HepG2 (cell line): Measurements from ENCODE around the gene PRKCG. TPM values are rescaled to one million over a fixed set of nuclear protein-coding genes. Genes with fewer than 3 reads are reported as not detected.

Source experiments
- ATAC-seq: fragments of 200-7000 bp; cut with Tn5 transposase; 3 replicates; pipeline ENCODE4 v1.9.1; 2020; ENCODE audit warnings: mild to moderate bottlenecking, moderate library complexity
- BruUV-seq: library from RNA; stranded (reverse); fragments of 400-500 nt; replicated peaks from 2 replicates; lab custom pipeline; 2021; lab: Mats Ljungman, UMichigan
- CTCF ChIA-PET: fragments of 300-600 bp; formaldehyde crosslinking; extraction: SDS; loops from one replicate; lab custom pipeline; 2021; ENCODE audit warnings: low total read pairs, inconsistent platforms, low intra/inter-chr PET ratio; lab: Yijun Ruan, JAX
- POLR2A ChIA-PET: fragments of 350-600 bp; sonication (Branson Sonifier 250); formaldehyde crosslinking; loops from one replicate; lab custom pipeline; 2020; ENCODE audit warnings: antibody characterized with exemption, inconsistent platforms; lab: Yijun Ruan, JAX
- DNase-seq: peaks from one replicate; pipeline ENCODE4 v3.0.0-alpha.2; 2015; ENCODE audit warnings: low spot score
- FAIRE-seq: peaks from 3 replicates; lab custom pipeline; 2011; peaks lifted over from hg19 to GRCh38; lab: Jason Lieb, UNC
- H2AFZ ChIP-seq: one replicate; pipeline ENCODE4 v1.6.1; 2011; ENCODE audit warnings: low read length, inconsistent platforms
- H3K27ac ChIP-seq: fragments of 300-600 bp; 3 replicates; pipeline ENCODE4 v1.8.0; 2011; ENCODE audit warnings: mixed run types, mild to moderate bottlenecking, mixed read lengths, low read length, inconsistent platforms; ENCODE audit not compliant: insufficient read depth; ENCODE audit errors: extremely low read length
- H3K27me3 ChIP-seq, 2 experiments: fragments of 200-600 bp in 1 of 2; 2 replicates in 1 of 2; 3 replicates in 1 of 2; pipeline versions ENCODE4 v1.6.0 to v1.8.0; 2011; ENCODE audit warnings: low read length in 2 of 2, mild to moderate bottlenecking in 2 of 2, moderate library complexity in 2 of 2, inconsistent platforms in 1 of 2; ENCODE audit not compliant: insufficient read depth in 2 of 2, control insufficient read depth in 1 of 2
- H3K36me3 ChIP-seq, 2 experiments: fragments of 200-600 bp in 1 of 2; replicated peaks in 1 of 2; 2 replicates in 1 of 2; 3 replicates in 1 of 2; pipeline versions ENCODE4 v1.5.1 to v1.8.0; 2011; ENCODE audit warnings: low read length in 2 of 2, inconsistent platforms in 1 of 2; ENCODE audit not compliant: insufficient read depth in 2 of 2, control insufficient read depth in 1 of 2
- H3K4me1 ChIP-seq: 2 replicates; pipeline ENCODE4 v1.5.1; 2012; ENCODE audit warnings: low read length, inconsistent platforms; ENCODE audit not compliant: insufficient read depth
- H3K4me2 ChIP-seq: 2 replicates; pipeline ENCODE4 v1.6.0; 2011; ENCODE audit warnings: low read depth, low read length, inconsistent platforms
- H3K4me3 ChIP-seq, 3 experiments: fragments of 200-600 bp in 1 of 3; sonication (generic), shearing (Covaris generic) in 1 of 3; replicated peaks in 1 of 3; 2 replicates each; pipeline ENCODE4 v1.5.1; 2011 to 2016; ENCODE audit warnings: low read length in 3 of 3, inconsistent platforms in 2 of 3, low read depth in 2 of 3, mild to moderate bottlenecking in 2 of 3, control low read depth in 1 of 3, mixed read lengths in 1 of 3; ENCODE audit not compliant: insufficient read depth in 1 of 3
- H3K79me2 ChIP-seq: one replicate; pipeline ENCODE4 v1.6.1; 2011; ENCODE audit warnings: low read length, inconsistent platforms; ENCODE audit not compliant: insufficient read depth
- H3K9ac ChIP-seq: 2 replicates; pipeline ENCODE4 v1.6.0; 2011; ENCODE audit warnings: mild to moderate bottlenecking, low read depth, low read length, inconsistent platforms; ENCODE audit not compliant: insufficient read depth
- H3K9me3 ChIP-seq: 2 replicates; pipeline ENCODE4 v1.5.1; 2012; ENCODE audit warnings: mild to moderate bottlenecking, low read length
- H4K20me1 ChIP-seq: 2 replicates; pipeline ENCODE4 v1.6.0; 2011; ENCODE audit warnings: inconsistent platforms, mild to moderate bottlenecking, low read length, moderate library complexity; ENCODE audit not compliant: insufficient read depth
- AHR ChIP-seq: IDR thresholded peaks from 2 replicates; pipeline ENCODE4 v1.6.1; 2018; ENCODE audit warnings: missing genetic modification reagents, missing compliant biosample characterization
- ELF1 ChIP-seq: sonication (generic); formaldehyde crosslinking; IDR thresholded peaks from 2 replicates; pipeline ENCODE4 v1.4.0; 2020; ENCODE audit warnings: missing genetic modification reagents
- KDM5A ChIP-seq: fragments of 200-600 bp; sonication (generic); IDR thresholded peaks from 2 replicates; pipeline ENCODE4 v1.7.0; 2018; ENCODE audit warnings: antibody characterized with exemption, mild to moderate bottlenecking, low read length, borderline replicate concordance
- PRMT3 ChIP-seq: sonication (generic); formaldehyde crosslinking; IDR thresholded peaks from 2 replicates; pipeline ENCODE4 v1.8.1; 2022; ENCODE audit warnings: low read depth, mild to moderate bottlenecking, moderate library complexity, missing genetic modification reagents, borderline replicate concordance
- SUZ12 ChIP-seq: fragments of 150-350 bp; IDR thresholded peaks from 2 replicates; pipeline ENCODE4 v1.6.1; 2014; ENCODE audit warnings: low read depth, low read length
- TP53 ChIP-seq: sonication (generic); formaldehyde crosslinking; conservative IDR thresholded peaks from 2 replicates; pipeline ENCODE4 v1.4.0; 2020; ENCODE audit warnings: missing genetic modification reagents
- ZNF253 ChIP-seq: sonication (generic); formaldehyde crosslinking; IDR thresholded peaks from 2 replicates; pipeline ENCODE4 v1.8.0; 2022; ENCODE audit warnings: mild to moderate bottlenecking, missing genetic modification reagents, borderline replicate concordance
- ZNF260 ChIP-seq: sonication (generic); formaldehyde crosslinking; IDR thresholded peaks from 2 replicates; pipeline ENCODE4 v1.4.0; 2020; ENCODE audit warnings: missing genetic modification reagents, low read depth, mild to moderate bottlenecking, borderline replicate concordance
- ZNF432 ChIP-seq: sonication (generic); formaldehyde crosslinking; IDR thresholded peaks from 2 replicates; pipeline ENCODE4 v1.5.0; 2020; ENCODE audit warnings: missing genetic modification reagents, mild to moderate bottlenecking, borderline replicate concordance
- ZNF703 ChIP-seq: sonication (generic); formaldehyde crosslinking; IDR thresholded peaks from 2 replicates; pipeline ENCODE4 v1.5.1; 2020; ENCODE audit warnings: missing genetic modification reagents, mild to moderate bottlenecking, moderate library complexity, borderline replicate concordance
- WGBS: methylation state at CpG from one replicate; pipeline ENCODE4 v1.1.6; 2017; ENCODE audit warnings: low lambda C conversion rate; 5-methylcytosine and 5-hydroxymethylcytosine counted together
- in situ Hi-C: cut with HindIII; loops from 2 replicates; pipeline ENCODE4 v1.10.0; 2017; ENCODE audit warnings: low pct_unique_long_range_greater_than_20kb; ENCODE audit not compliant: extremely low pct_ligation_motif_present
- intact Hi-C: fragments of 100-400 bp; cut with micrococcal nuclease; formaldehyde crosslinking; loops from one replicate; pipeline ENCODE4 v1.10.0; 2022; ENCODE audit not compliant: unreplicated experiment
- polyA plus RNA-seq, 8 experiments: library from polyadenylated mRNA; depleted of rRNA in 3 of 8; stranded (reverse) in 7 of 8; unstranded in 1 of 8; fragments of >200 nt; fragmentation: Illumina TruSeq in 4 of 8; extraction: Trizol in 4 of 8; gene quantifications; 2 replicates each; pipeline versions ENCODE4 v1.2.1 to v1.2.3, GENCODE V29; 2011 to 2016; ENCODE audit warnings: low read depth in 4 of 8, missing spikeins in 1 of 8, mixed read lengths in 1 of 8; ENCODE audit not compliant: insufficient read depth in 1 of 8
- total RNA-seq, 5 experiments: library from RNA; depleted of rRNA; stranded (reverse); fragments of >200 nt; fragmentation: Illumina TruSeq; extraction: Trizol; gene quantifications; 2 replicates each; pipeline ENCODE4 v1.2.3, GENCODE V29; 2016; ENCODE audit warnings: low read depth in 1 of 5
- TF ChIP-seq, protein P1 (sequence below): sonication (generic); formaldehyde crosslinking; IDR thresholded peaks from 2 replicates; pipeline ENCODE4 v1.5.0; 2020; ENCODE audit warnings: mild to moderate bottlenecking, missing genetic modification reagents, borderline replicate concordance

The PRKCG gene
- total and polyA plus RNA-seq, 2 of the 13 experiments (the other 11 are each of a cell fraction or from before 2014, with no cell fraction given) = 0.02 to 0.03 TPM

- Histone ChIP-seq H2AFZ (no peak overlapping the region), H3K79me2 (no peaks in the 10 kb centered on the region), H3K9me3 (no peaks in the 10 kb centered on the region), H3K36me3 (no peaks in the 10 kb centered on the region)
- ATAC-seq = no peak
- POLR2A ChIA-PET = no interaction called here
- DNase-seq = no peak
- no peak for FAIRE-seq
- intact Hi-C loops = no loop called here
- TF ChIP-seq, protein P1, sequence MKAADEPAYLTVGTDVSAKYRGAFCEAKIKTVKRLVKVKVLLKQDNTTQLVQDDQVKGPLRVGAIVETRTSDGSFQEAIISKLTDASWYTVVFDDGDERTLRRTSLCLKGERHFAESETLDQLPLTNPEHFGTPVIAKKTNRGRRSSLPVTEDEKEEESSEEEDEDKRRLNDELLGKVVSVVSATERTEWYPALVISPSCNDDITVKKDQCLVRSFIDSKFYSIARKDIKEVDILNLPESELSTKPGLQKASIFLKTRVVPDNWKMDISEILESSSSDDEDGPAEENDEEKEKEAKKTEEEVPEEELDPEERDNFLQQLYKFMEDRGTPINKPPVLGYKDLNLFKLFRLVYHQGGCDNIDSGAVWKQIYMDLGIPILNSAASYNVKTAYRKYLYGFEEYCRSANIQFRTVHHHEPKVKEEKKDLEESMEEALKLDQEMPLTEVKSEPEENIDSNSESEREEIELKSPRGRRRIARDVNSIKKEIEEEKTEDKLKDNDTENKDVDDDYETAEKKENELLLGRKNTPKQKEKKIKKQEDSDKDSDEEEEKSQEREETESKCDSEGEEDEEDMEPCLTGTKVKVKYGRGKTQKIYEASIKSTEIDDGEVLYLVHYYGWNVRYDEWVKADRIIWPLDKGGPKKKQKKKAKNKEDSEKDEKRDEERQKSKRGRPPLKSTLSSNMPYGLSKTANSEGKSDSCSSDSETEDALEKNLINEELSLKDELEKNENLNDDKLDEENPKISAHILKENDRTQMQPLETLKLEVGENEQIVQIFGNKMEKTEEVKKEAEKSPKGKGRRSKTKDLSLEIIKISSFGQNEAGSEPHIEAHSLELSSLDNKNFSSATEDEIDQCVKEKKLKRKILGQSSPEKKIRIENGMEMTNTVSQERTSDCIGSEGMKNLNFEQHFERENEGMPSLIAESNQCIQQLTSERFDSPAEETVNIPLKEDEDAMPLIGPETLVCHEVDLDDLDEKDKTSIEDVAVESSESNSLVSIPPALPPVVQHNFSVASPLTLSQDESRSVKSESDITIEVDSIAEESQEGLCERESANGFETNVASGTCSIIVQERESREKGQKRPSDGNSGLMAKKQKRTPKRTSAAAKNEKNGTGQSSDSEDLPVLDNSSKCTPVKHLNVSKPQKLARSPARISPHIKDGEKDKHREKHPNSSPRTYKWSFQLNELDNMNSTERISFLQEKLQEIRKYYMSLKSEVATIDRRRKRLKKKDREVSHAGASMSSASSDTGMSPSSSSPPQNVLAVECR (CRISPR knock-in tag) = no peak
- no peak for TF ChIP-seq KDM5A
- no peak for TF ChIP-seq ZNF260 (CRISPR knock-in tag)
- no peak for TF ChIP-seq ELF1 (CRISPR knock-in tag)
- TF ChIP-seq ZNF703 = no peak
- TF ChIP-seq AHR (CRISPR knock-in tag) = no peak
- no peak for TF ChIP-seq ZNF253
- no peak for TF ChIP-seq SUZ12
- no peak for TF ChIP-seq TP53 (CRISPR knock-in tag)
- TF ChIP-seq ZNF432 (CRISPR knock-in tag) = no peak
- TF ChIP-seq PRMT3 = no peak
- TF ChIP-seq, all 625 proteins: peak for 0
- Histone ChIP-seq H3K27ac (no peak overlapping the region), H3K27me3 (peaks cover 0 to 30% of the 10 kb centered on the region in 2 experiments; a peak in 2 of 5 replicates), H3K9ac (no peak overlapping the region), H3K4me3 (no peak overlapping the region), H3K4me1 (no peaks in the 10 kb centered on the region), H3K4me2 (no peak overlapping the region), H4K20me1 (0 out of 2 replicates have a peak, but pooled peaks cover 2% of the 10 kb centered on the region)
- CTCF ChIA-PET = no interaction called here
- 51% methylated on average over 2 of the region's 2 CpGs for WGBS
- no TSS peak for BruUV-seq
- in situ Hi-C loops = no loop called here
Measured at GRCh38 chr19:53945998-53946397, 64.0 kb downstream of the PRKCG start.
